GM23248 (cell line): ENCODE results near the gene SLX4IP. TPM values are rescaled to one million over a fixed set of nuclear protein-coding genes. Genes with fewer than 3 reads are reported as not detected.

Source experiments
- DNase-seq: peaks from one replicate; pipeline ENCODE4 v3.0.0-alpha.2; 2015
- H2AFZ ChIP-seq: fragments of 200-600 bp; sonication (generic); 2 replicates; pipeline ENCODE4 v1.6.1; 2016; ENCODE audit warnings: antibody characterized with exemption
- H3F3A ChIP-seq: fragments of 200-600 bp; sonication (generic); 2 replicates; pipeline ENCODE4 v1.6.1; 2016; ENCODE audit warnings: mild to moderate bottlenecking, antibody characterized with exemption, mixed run types; ENCODE audit not compliant: insufficient read depth
- H3K27ac ChIP-seq: fragments of 200-600 bp; sonication (generic); 2 replicates; pipeline ENCODE4 v1.5.1; 2016; ENCODE audit warnings: mild to moderate bottlenecking
- H3K27me3 ChIP-seq: fragments of 200-600 bp; sonication (generic); replicated peaks from 2 replicates; pipeline ENCODE4 v1.6.1; 2016; ENCODE audit warnings: mild to moderate bottlenecking; ENCODE audit not compliant: insufficient read depth
- H3K36me3 ChIP-seq: fragments of 200-600 bp; sonication (generic); 2 replicates; pipeline ENCODE4 v1.6.1; 2016; ENCODE audit warnings: low read depth, mild to moderate bottlenecking
- H3K4me1 ChIP-seq: fragments of 200-600 bp; sonication (generic); 2 replicates; pipeline ENCODE4 v1.6.1; 2016; ENCODE audit warnings: mild to moderate bottlenecking; ENCODE audit not compliant: insufficient read depth
- H3K4me2 ChIP-seq: fragments of 200-600 bp; sonication (generic); one replicate; pipeline ENCODE4 v1.6.1; 2016; ENCODE audit warnings: mild to moderate bottlenecking; ENCODE audit not compliant: unreplicated experiment
- H3K4me3 ChIP-seq: fragments of 200-600 bp; sonication (generic); 2 replicates; pipeline ENCODE4 v1.5.1; 2016; ENCODE audit warnings: mild to moderate bottlenecking
- H3K79me2 ChIP-seq: fragments of 200-600 bp; sonication (generic); 2 replicates; pipeline ENCODE4 v1.6.1; 2016; ENCODE audit warnings: mild to moderate bottlenecking; ENCODE audit not compliant: insufficient read depth
- H3K9ac ChIP-seq: fragments of 200-600 bp; sonication (generic); 2 replicates; pipeline ENCODE4 v1.6.1; 2016; ENCODE audit warnings: mild to moderate bottlenecking
- H3K9me2 ChIP-seq: fragments of 200-600 bp; sonication (generic); 2 replicates; pipeline ENCODE4 v1.6.1; 2016; ENCODE audit warnings: mixed run types, mild to moderate bottlenecking, moderate library complexity; ENCODE audit not compliant: insufficient read depth
- H3K9me3 ChIP-seq: fragments of 200-600 bp; sonication (generic); one replicate; pipeline ENCODE4 v1.6.1; 2017; ENCODE audit warnings: low read depth
- H4K20me1 ChIP-seq: fragments of 200-600 bp; sonication (generic); 2 replicates; pipeline ENCODE4 v1.6.0; 2016; ENCODE audit not compliant: insufficient read depth
- EZH2 ChIP-seq: fragments of 200-600 bp; sonication (generic); IDR thresholded peaks from 2 replicates; pipeline ENCODE4 v1.6.1; 2018; ENCODE audit warnings: antibody characterized with exemption, mild to moderate bottlenecking; ENCODE audit not compliant: insufficient read depth, poor library complexity, severe bottlenecking
- EZH2phosphoT487 ChIP-seq: fragments of 200-600 bp; sonication (generic); IDR thresholded peaks from 2 replicates; pipeline ENCODE4 v1.6.1; 2018; ENCODE audit warnings: antibody characterized with exemption, moderate library complexity, mild to moderate bottlenecking, low read depth; ENCODE audit not compliant: insufficient read depth
- WGBS, 2 experiments: methylation state at CpG; one replicate each; pipeline ENCODE4 v1.1.6; 2015 to 2017; ENCODE audit warnings: low lambda C conversion rate in 2 of 2, low coverage in 1 of 2; ENCODE audit errors: missing lambda C conversion rate in 2 of 2; 5-methylcytosine and 5-hydroxymethylcytosine counted together
- in situ Hi-C: fragments of 300-500 bp; cut with MboI; formaldehyde crosslinking; loops from 2 replicates; pipeline ENCODE4 v1.15.0; 2020
- polyA plus RNA-seq: library from polyadenylated mRNA; unstranded; fragments of >200 nt; fragmentation: Nextera tagmentation; extraction: Ambion mirVana; gene quantifications from 2 replicates; pipeline ENCODE4 v1.2.1, GENCODE V29; 2016
- total RNA-seq: library from RNA; depleted of rRNA; stranded (reverse); fragments of >200 nt; shearing (Covaris generic); gene quantifications from 2 replicates; pipeline ENCODE4 v1.2.3, GENCODE V29; 2014

Gene SLX4IP
- total and polyA plus RNA-seq, 2 experiments from 2014 or later = 3.7 to 3.9 TPM

DNA sequence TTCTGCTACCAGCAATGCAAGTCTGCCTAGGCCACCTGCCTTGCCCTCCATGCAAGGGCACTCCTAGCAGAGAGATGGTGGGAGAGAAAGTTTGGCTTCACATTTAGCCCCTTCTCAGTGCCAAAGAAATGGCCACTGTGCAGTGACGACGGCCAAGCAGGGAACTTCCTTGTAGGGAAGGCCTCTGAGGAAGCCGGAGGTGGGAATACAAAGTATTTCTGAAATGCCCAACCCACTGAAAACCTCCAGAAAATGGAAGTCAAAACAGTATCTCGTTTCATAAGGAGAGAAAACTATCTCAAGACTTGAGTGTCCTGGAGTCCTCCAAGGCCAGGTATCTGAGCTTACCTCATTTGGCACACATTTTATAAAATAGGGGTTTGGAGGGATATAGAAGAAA, 196.0 kb downstream of the SLX4IP start:
- in situ Hi-C loops = no loop called here
- peaks cover 5% of the 10 kb centered on the region for H3F3A ChIP-seq
- no peaks in the 10 kb centered on the region for H3K9me2 ChIP-seq
- H4K20me1 ChIP-seq = no peaks in the 10 kb centered on the region
- H3K9me3 ChIP-seq = no peaks in the 10 kb centered on the region
- H3K27me3 ChIP-seq = no peaks in the 10 kb centered on the region
- H3K4me3 ChIP-seq = no peak overlapping the region
- H3K79me2 ChIP-seq = no peaks in the 10 kb centered on the region
- H3K4me1 ChIP-seq = peaks cover 11% of the 10 kb centered on the region
- no peak overlapping the region for H2AFZ ChIP-seq
- no peak overlapping the region for H3K9ac ChIP-seq
- H3K36me3 ChIP-seq = no peaks in the 10 kb centered on the region
- TF ChIP-seq EZH2phosphoT487 = no peak
- no peak for TF ChIP-seq EZH2
- H3K4me2 ChIP-seq = no peak overlapping the region
- 91 to 93% methylated on average over 4 of the region's 4 CpGs for WGBS, 2 experiments
- no peak overlapping the region for H3K27ac ChIP-seq
- no peak for DNase-seq

GRCh38 chr20:10632721-10633509, 197.8 kb downstream of the SLX4IP start:
- H3K79me2 ChIP-seq = no peaks in the 10 kb centered on the region
- WGBS, 2 experiments = 92 to 95% methylated on average over 13 of the region's 13 CpGs
- in situ Hi-C loops = no loop called here
- H3K27me3 ChIP-seq = no peaks in the 10 kb centered on the region
- TF ChIP-seq EZH2 (no peak), EZH2phosphoT487 (no peak)
- H4K20me1 ChIP-seq = no peaks in the 10 kb centered on the region
- H2AFZ ChIP-seq = no peak overlapping the region
- DNase-seq = no peak
- no peaks in the 10 kb centered on the region for H3K36me3 ChIP-seq
- H3K4me3 ChIP-seq = no peak overlapping the region
- no peaks in the 10 kb centered on the region for H3K9me3 ChIP-seq
- H3K9me2 ChIP-seq = no peaks in the 10 kb centered on the region
- H3K27ac ChIP-seq = no peak overlapping the region
- no peak overlapping the region for H3K4me2 ChIP-seq
- H3F3A ChIP-seq = peaks cover 11% of the 10 kb centered on the region
- H3K9ac ChIP-seq = no peak overlapping the region
- H3K4me1 ChIP-seq = peaks cover 26% of the 10 kb centered on the region

DNA sequence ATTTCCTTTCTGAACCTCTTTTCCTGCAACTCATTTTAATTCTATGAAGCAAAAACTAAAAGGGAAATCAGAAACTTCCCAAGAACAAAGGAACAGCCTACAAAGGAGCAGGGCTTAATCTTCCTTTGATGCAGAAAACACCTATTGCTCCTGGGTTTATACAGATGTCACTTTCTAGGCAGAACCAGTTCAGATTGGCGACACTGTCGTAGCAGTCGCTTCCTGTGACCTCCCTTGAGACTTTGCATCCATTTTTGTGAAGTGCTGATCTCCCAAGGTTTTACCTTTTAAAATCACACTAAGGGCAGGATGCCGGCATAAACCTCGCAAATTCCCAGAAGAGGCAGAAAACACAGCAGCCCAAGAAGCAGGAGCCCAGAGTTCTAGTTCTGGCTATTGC, 198.6 kb downstream of the SLX4IP start:
- Histone ChIP-seq H3K4me1 (peaks cover 26% of the 10 kb centered on the region), H3K27ac (no peak overlapping the region), H3K9me2 (no peaks in the 10 kb centered on the region), H3K36me3 (no peaks in the 10 kb centered on the region), H3F3A (peaks cover 11% of the 10 kb centered on the region), H3K9ac (no peak overlapping the region), H3K27me3 (no peaks in the 10 kb centered on the region), H2AFZ (no peak overlapping the region), H3K4me3 (no peak overlapping the region), H3K9me3 (no peaks in the 10 kb centered on the region), H3K79me2 (no peaks in the 10 kb centered on the region), H4K20me1 (no peaks in the 10 kb centered on the region), H3K4me2 (no peak overlapping the region)
- 91 to 97% methylated on average over 5 of the region's 5 CpGs for WGBS, 2 experiments
- no peak for TF ChIP-seq EZH2
- no peak for TF ChIP-seq EZH2phosphoT487
- in situ Hi-C loops = no loop called here
- DNase-seq = no peak

DNA sequence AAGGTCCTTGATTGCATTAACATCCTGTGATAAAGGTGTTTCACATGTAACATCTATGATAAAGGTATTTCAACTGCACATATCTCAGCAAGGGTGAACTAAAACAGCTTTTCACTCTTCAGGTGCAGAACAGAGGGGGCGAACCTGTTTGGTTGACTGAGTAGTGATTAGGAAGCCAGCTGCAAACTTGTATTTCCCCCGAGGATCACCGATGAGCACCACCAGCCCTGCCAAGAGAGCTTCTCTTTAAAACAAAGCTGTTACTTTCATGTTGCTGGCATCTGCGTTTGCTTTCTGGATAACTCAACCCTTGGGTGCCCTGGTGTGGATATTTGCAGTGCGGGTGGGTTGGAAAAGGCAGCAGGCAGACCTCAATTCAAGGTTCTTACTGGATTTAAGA, 199.1 kb downstream of the SLX4IP start:
- Histone ChIP-seq H3K4me3 (no peak overlapping the region), H3K4me1 (peaks cover 26% of the 10 kb centered on the region), H4K20me1 (no peaks in the 10 kb centered on the region), H3K4me2 (no peak overlapping the region), H3K9me2 (no peaks in the 10 kb centered on the region), H3F3A (peaks cover 11% of the 10 kb centered on the region), H3K27ac (no peak overlapping the region), H3K9me3 (no peaks in the 10 kb centered on the region), H3K27me3 (no peaks in the 10 kb centered on the region), H3K9ac (no peak overlapping the region), H2AFZ (no peak overlapping the region), H3K36me3 (no peaks in the 10 kb centered on the region), H3K79me2 (no peaks in the 10 kb centered on the region)
- TF ChIP-seq EZH2phosphoT487 = no peak
- TF ChIP-seq EZH2 = no peak
- WGBS, 2 experiments = 93% methylated on average over 5 of the region's 5 CpGs
- in situ Hi-C loops = no loop called here
- DNase-seq = no peak
